A673 (cell line): ENCODE results near the gene PHF20. TPM values are rescaled to one million over a fixed set of nuclear protein-coding genes. Genes with fewer than 3 reads are reported as not detected.

ENCODE experiments used
- BruUV-seq: library from RNA; stranded (reverse); fragments of 400-500 nt; replicated peaks from 2 replicates; lab custom pipeline; 2021; lab: Mats Ljungman, UMichigan
- CTCF ChIA-PET: fragments of 300-600 bp; sonication (Branson Sonifier 250); formaldehyde crosslinking; loops from one replicate; lab custom pipeline; 2022; ENCODE audit warnings: antibody characterized with exemption; lab: Charles Lee
- POLR2A ChIA-PET: fragments of 300-600 bp; sonication (Branson Sonifier 250); formaldehyde crosslinking; loops from one replicate; lab custom pipeline; 2022; ENCODE audit warnings: antibody characterized with exemption; ENCODE audit not compliant: low non-redundant PET; lab: Charles Lee
- DNase-seq: peaks from one replicate; pipeline ENCODE4 v3.0.0-alpha.2; 2015; ENCODE audit warnings: low spot score
- H3K27ac ChIP-seq: fragments of 200-600 bp; sonication (generic); 2 replicates; pipeline ENCODE4 v1.5.1; 2016; ENCODE audit warnings: mixed run types, low read depth, mild to moderate bottlenecking, mixed read lengths, antibody characterized with exemption, low read length; ENCODE audit not compliant: poor library complexity, severe bottlenecking
- H3K27me3 ChIP-seq: fragments of 200-600 bp; sonication (generic); replicated peaks from 2 replicates; pipeline ENCODE4 v1.6.1; 2017; ENCODE audit warnings: mixed run types, low read depth, mild to moderate bottlenecking, mixed read lengths, antibody characterized with exemption, low read length; ENCODE audit not compliant: insufficient read depth, poor library complexity
- H3K36me3 ChIP-seq: fragments of 200-600 bp; sonication (generic); 2 replicates; pipeline ENCODE4 v1.6.1; 2016; ENCODE audit warnings: mixed run types, mild to moderate bottlenecking, mixed read lengths, antibody characterized with exemption, low read length; ENCODE audit not compliant: insufficient read depth, poor library complexity, severe bottlenecking
- H3K4me1 ChIP-seq: fragments of 200-600 bp; sonication (generic); 2 replicates; pipeline ENCODE4 v1.6.1; 2017; ENCODE audit warnings: mixed run types, mild to moderate bottlenecking, mixed read lengths, antibody characterized with exemption, low read length; ENCODE audit not compliant: insufficient read depth, poor library complexity, severe bottlenecking
- H3K4me3 ChIP-seq: fragments of 200-600 bp; sonication (generic); 2 replicates; pipeline ENCODE4 v1.5.1; 2016; ENCODE audit warnings: low read depth, mixed run types, mild to moderate bottlenecking, mixed read lengths, low read length; ENCODE audit not compliant: poor library complexity, severe bottlenecking
- H3K9me3 ChIP-seq: fragments of 200-600 bp; sonication (generic); 2 replicates; pipeline ENCODE4 v1.6.1; 2016; ENCODE audit warnings: mixed run types, low read depth, mild to moderate bottlenecking, mixed read lengths, antibody characterized with exemption, low read length; ENCODE audit not compliant: poor library complexity, severe bottlenecking
- EZH2 ChIP-seq: fragments of 200-600 bp; sonication (generic); IDR thresholded peaks from 2 replicates; pipeline ENCODE4 v1.6.1; 2017; ENCODE audit warnings: borderline replicate concordance, low read depth, mild to moderate bottlenecking, mixed read lengths, antibody characterized with exemption, low read length; ENCODE audit not compliant: poor library complexity, severe bottlenecking
- intact Hi-C: fragments of 100-400 bp; cut with micrococcal nuclease; formaldehyde crosslinking; loops from one replicate; pipeline ENCODE4 v1.10.0; 2022; ENCODE audit not compliant: unreplicated experiment
- total RNA-seq: library from RNA; stranded (reverse); gene quantifications from 2 replicates; pipeline ENCODE4 v1.2.3, GENCODE V29; 2021
- TF ChIP-seq, protein P1 (sequence below): fragments of 300-800, 200-600 bp; sonication (generic); conservative IDR thresholded peaks from 2 replicates; pipeline ENCODE4 v1.5.1; 2017; ENCODE audit warnings: low read depth, mild to moderate bottlenecking, antibody characterized with exemption, low read length, moderate library complexity, mixed read lengths

The PHF20 gene
- total RNA-seq, 1 experiment from 2014 or later = 43.0 TPM

DNA sequence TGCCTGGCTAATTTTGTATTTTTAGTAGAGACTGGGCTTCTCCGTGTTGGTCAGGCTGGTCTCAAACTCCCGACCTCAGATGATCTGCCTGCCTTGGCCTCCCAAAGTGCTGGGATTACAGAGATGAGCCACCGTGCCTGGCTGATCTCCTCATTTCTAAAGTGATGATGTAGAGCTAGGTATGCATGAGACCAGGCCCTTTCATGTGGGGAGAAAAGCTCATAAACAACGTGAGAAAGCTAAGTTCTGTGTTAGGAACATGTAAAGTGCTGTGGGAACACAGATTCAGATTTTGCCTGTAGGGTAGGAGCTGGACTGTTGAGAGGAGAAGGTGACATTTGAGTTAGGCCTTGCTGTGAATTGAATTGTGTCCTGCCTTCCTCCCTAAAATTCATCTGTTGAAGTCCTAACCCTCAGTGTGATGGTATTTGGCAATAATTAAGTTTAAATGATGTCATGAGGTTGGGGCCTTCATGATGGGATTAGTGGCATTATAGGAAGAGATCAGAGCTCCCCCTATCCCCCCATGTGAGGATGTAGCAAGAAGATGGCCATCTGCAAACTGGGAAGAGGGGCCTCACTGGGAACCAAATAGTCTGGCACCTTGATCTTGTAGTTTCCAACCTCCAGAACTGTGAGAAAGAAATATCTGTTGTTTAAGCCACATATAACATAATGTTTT is 133.3 kb downstream of the PHF20 start:
- no peak for DNase-seq
- H3K4me1 ChIP-seq = no peaks in the 10 kb centered on the region
- H3K27ac ChIP-seq = no peak overlapping the region
- no peaks in the 10 kb centered on the region for H3K27me3 ChIP-seq
- CTCF ChIA-PET = interaction anchor here (0.5 kb wide), 1 partner anchor 1029 kb away, joined by 6 read pairs; the partner anchor contains the start of gene ACSS2
- TF ChIP-seq, protein P1, sequence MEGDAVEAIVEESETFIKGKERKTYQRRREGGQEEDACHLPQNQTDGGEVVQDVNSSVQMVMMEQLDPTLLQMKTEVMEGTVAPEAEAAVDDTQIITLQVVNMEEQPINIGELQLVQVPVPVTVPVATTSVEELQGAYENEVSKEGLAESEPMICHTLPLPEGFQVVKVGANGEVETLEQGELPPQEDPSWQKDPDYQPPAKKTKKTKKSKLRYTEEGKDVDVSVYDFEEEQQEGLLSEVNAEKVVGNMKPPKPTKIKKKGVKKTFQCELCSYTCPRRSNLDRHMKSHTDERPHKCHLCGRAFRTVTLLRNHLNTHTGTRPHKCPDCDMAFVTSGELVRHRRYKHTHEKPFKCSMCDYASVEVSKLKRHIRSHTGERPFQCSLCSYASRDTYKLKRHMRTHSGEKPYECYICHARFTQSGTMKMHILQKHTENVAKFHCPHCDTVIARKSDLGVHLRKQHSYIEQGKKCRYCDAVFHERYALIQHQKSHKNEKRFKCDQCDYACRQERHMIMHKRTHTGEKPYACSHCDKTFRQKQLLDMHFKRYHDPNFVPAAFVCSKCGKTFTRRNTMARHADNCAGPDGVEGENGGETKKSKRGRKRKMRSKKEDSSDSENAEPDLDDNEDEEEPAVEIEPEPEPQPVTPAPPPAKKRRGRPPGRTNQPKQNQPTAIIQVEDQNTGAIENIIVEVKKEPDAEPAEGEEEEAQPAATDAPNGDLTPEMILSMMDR = no peak
- no peak for TF ChIP-seq EZH2
- no peak overlapping the region for H3K4me3 ChIP-seq
- POLR2A ChIA-PET = no interaction called here
- no peaks in the 10 kb centered on the region for H3K9me3 ChIP-seq
- no peaks in the 10 kb centered on the region for H3K36me3 ChIP-seq
- no TSS peak for BruUV-seq
- intact Hi-C loops = no loop called here

DNA sequence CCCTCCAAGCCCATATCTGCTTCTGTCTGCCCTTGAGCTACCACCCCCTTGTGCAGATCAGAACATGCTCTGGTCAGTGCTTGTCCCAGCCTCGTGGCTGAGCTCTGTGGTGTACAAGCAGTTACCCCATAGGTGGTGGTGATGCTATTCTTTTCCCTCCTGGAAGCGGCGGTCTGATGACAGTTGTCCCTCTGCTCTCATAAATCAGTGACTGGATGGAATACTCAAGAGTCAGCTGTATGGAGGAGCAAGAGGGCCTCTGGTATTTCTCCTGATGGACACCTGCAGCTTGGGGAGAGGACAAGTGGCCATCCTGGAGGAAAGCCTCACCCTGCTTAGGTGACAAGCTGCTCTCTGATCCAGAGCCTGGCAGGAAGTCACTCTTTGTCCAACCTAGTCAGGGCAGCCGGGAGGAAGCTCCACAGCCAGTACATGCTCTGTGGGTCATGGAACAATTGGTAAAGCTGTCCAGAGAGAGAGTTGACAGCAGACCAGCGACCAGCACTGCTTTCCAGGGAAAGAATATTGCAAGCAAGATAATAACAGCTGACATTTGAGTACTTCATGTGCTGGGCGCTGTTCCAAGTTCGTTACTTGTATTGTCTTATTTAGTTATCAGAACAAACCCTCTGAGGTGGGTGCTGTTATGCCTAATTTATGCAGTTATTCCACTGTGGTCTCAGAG is 135.3 kb downstream of the PHF20 start:
- CTCF ChIA-PET = no interaction called here
- no peak for DNase-seq
- no peak for TF ChIP-seq EZH2
- TF ChIP-seq, protein P1 = no peak
- intact Hi-C loops = no loop called here
- H3K27me3 ChIP-seq = no peaks in the 10 kb centered on the region
- no peaks in the 10 kb centered on the region for H3K36me3 ChIP-seq
- no peaks in the 10 kb centered on the region for H3K4me1 ChIP-seq
- POLR2A ChIA-PET = no interaction called here
- H3K27ac ChIP-seq = no peak overlapping the region
- BruUV-seq = no TSS peak
- H3K4me3 ChIP-seq = no peak overlapping the region
- no peaks in the 10 kb centered on the region for H3K9me3 ChIP-seq

DNA sequence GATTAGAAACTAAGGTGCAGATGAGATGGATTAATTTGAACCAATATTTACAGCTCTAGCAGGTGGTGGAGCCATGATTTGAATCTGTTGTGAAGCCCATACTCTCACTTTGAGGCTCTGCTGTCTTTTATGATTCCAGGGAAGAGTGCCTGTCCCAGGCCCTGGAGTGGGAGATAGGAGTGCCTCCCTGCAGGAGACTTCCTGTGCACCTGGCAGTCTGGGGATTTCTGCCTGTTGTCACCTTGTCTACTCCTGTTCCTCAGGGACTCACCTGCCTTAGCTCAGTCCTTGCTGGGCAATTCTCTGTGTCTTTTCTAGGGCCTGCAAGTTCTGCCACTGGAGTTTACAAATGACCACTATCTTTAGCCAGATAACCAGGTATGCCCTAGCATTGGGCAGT is 136.2 kb downstream of the PHF20 start:
- TF ChIP-seq EZH2 = no peak
- TF ChIP-seq, protein P1 = no peak
- Histone ChIP-seq H3K36me3 (no peaks in the 10 kb centered on the region), H3K9me3 (no peaks in the 10 kb centered on the region), H3K4me3 (no peak overlapping the region), H3K4me1 (no peaks in the 10 kb centered on the region), H3K27me3 (no peaks in the 10 kb centered on the region), H3K27ac (no peak overlapping the region)
- ChIA-PET POLR2A (no interaction called here), CTCF (no interaction called here)
- no peak for DNase-seq
- BruUV-seq = no TSS peak
- intact Hi-C loops = no loop called here
